ENCODE results near the gene EEFSEC.

GRCh38 chr3:128408012-128408692 is 254.9 kb downstream of the EEFSEC start:
- no peak for TF ChIP-seq POLR2A (IDR thresholded peaks at IDR 0.05)
- TF ChIP-seq CTCF (IDR thresholded peaks at IDR 0.05): no peak
